Coronary artery (tissue), 2 donors: ENCODE measurements around the gene NR1H3.

Experiments used
- DNase-seq: peaks from one replicate; pipeline ENCODE4 v3.0.0-alpha.2; 2017; ENCODE audit warnings: low spot score
- H3K27ac ChIP-seq, 2 donors: fragments of 200-600 bp; sonication (generic); one replicate each; pipeline ENCODE4 v1.5.1; 2016 to 2019
- H3K4me3 ChIP-seq: fragments of 200-600 bp; sonication (generic); 2 replicates; pipeline ENCODE4 v1.5.1; 2016; ENCODE audit warnings: mild to moderate bottlenecking, moderate library complexity
- TF ChIP-seq, protein P1 (sequence below): fragments of 200-600 bp; sonication (generic); IDR thresholded peaks from one replicate; pipeline ENCODE4 v1.5.1; 2019; ENCODE audit warnings: antibody characterized with exemption

NR1H3 gene

DNA sequence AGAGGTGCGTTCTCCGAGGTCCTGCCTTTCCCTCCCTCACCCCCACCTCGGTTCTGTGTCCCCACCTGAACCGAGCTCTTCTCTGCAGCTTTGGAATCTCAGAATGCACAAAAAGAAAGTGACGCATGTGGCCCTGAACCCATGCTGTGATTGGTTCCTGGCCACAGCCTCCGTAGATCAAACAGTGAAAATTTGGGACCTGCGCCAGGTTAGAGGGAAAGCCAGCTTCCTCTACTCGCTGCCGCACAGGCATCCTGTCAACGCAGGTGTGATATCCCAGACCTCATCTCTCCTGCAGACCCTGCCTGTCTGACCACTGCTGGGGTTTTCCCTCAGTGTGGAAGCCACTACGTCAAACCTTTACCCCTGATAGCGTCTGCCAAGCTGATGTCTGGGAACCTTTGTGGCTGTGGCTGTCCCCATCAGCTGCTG lies 23.1 kb upstream of the NR1H3 start:
- no peak for DNase-seq
- Histone ChIP-seq H3K4me3 (no peak overlapping the region), H3K27ac (no peak overlapping the region)
- TF ChIP-seq, protein P1, sequence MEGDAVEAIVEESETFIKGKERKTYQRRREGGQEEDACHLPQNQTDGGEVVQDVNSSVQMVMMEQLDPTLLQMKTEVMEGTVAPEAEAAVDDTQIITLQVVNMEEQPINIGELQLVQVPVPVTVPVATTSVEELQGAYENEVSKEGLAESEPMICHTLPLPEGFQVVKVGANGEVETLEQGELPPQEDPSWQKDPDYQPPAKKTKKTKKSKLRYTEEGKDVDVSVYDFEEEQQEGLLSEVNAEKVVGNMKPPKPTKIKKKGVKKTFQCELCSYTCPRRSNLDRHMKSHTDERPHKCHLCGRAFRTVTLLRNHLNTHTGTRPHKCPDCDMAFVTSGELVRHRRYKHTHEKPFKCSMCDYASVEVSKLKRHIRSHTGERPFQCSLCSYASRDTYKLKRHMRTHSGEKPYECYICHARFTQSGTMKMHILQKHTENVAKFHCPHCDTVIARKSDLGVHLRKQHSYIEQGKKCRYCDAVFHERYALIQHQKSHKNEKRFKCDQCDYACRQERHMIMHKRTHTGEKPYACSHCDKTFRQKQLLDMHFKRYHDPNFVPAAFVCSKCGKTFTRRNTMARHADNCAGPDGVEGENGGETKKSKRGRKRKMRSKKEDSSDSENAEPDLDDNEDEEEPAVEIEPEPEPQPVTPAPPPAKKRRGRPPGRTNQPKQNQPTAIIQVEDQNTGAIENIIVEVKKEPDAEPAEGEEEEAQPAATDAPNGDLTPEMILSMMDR = no peak

GRCh38 chr11:47235163-47235562 lies 22.6 kb upstream of the NR1H3 start:
- TF ChIP-seq, protein P1 = no peak

DNA sequence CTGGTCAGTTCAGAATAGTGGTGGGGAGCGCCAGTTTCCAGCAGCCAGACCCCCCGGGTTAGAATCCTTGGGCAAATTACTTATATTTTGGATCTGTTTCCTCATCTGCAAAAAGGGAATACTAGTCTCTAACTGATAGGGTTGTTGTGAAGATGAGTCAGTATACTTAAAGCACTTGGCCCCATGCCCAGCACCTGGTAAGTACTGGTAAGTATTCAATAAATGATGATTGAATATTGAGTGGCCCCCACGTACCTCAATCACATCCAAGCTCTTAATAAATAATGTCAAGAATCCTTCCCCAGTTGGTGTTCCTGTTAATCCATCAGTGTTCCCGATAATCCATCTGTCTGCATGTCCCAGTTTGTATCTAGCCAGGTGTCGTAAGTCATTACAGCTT lies 21.3 kb upstream of the NR1H3 start:
- H3K27ac ChIP-seq = no peak overlapping the region
- H3K4me3 ChIP-seq = no peak overlapping the region
- no peak for DNase-seq
- TF ChIP-seq, protein P1 = no peak

More at GRCh38 chr11:47235163-47235562, 22.6 kb upstream of the NR1H3 start:
- Histone ChIP-seq H3K27ac (no peak overlapping the region), H3K4me3 (no peak overlapping the region)
- no peak for DNase-seq

DNA sequence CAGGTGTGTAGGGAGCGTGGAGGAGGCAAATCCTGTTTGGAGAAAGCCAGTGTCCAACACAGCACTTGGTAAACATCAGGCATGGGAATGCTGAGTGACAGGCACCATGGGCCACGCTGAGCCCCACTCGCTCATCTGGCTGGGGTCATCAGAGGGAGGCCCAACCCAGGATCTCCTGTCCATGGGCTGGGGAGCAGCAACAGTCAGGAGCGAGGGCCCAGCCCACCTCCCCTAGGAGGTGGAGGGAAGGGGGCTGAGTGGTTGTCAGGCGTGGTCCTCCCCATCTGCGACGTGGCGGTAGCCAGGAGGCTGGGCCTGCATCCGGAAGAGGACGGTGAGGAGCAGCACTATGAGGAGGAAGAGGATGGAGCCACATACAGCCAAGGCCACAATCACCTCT lies 17.9 kb upstream of the NR1H3 start:
- Histone ChIP-seq H3K27ac (no peak overlapping the region), H3K4me3 (no peak overlapping the region)
- TF ChIP-seq, protein P1 = no peak
- no peak for DNase-seq

DNA sequence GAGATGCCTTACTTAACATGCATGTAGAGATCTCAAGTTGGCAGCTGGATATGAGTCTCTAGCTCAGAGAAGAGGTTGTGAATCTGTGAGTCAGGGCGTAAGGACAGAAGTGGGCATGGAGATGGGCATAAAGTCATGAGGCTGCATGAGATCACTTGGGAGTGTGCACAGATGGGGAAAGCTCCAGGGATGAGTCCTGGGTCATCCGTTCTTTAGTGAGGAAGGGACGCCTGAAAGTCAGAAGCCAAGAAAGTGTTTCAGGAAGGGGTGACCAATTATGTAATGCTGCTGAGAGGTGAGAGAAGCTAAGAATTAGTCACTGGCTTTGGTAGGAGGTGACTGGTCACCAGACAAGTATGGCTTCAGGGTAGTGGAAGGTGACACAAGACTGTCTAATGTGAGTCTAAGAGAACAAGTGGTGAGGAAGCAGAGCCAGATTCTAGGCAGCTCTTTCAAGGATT lies 15.9 kb upstream of the NR1H3 start:
- H3K27ac ChIP-seq = no peak overlapping the region
- TF ChIP-seq, protein P1 = no peak

DNA sequence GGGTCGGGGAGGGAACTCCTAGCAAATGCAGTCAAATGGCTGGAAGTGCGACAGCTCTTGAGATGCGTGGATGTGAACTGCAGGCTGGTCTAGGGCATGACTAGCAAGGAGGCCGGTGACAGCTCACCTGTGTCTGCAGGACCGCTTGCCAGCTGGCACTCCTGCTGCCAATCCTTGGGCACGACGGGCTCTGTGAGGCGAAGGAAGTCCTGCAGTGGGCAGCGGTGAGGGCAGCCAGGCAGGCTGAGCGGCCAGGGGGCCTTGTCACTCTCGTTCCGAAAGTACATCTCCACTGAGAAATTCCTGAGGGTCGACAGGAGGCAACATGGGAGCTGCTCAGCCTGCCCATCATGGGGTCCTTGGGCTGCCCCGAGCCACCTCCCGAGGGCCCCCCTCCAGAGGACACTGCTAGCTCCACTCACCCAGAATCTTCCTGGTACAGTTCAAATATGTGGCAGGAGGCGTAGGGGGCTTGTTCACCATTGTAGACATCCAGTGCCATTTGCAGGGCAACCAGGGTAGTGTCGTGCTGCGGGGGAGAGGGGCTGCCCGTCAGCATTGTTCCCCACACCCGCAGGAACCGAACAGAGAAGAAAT lies 15.1 kb upstream of the NR1H3 start:
- TF ChIP-seq, protein P1 = no peak
- H3K27ac ChIP-seq = no peak overlapping the region
- no peak for DNase-seq
- no peak overlapping the region for H3K4me3 ChIP-seq

More for the DNA sequence above, 15.9 kb upstream of the NR1H3 start:
- no peak overlapping the region for H3K4me3 ChIP-seq
- no peak for DNase-seq

DNA sequence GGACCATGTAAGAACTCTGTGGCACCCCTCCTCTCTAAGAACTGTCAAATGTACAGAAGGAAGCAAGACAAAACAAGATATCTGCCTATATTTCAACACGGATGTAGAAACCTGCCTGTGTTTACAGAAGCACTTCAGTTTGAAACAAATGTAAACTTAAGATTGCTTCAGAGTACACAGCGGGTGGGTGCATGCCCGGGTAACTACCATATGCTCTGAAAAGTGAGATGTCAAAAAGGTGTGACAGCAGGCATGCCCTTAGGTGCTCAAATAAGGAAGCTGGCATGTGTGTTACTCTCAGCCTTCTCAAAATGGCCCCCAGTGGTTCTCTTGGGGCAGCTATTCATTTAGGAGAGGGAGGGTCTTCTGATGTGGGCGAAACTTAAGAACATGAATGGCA lies 14.3 kb upstream of the NR1H3 start:
- Histone ChIP-seq H3K27ac (no peak overlapping the region), H3K4me3 (no peak overlapping the region)
- TF ChIP-seq, protein P1 = no peak
- DNase-seq = no peak
